ENCODE results near the gene VWA5A. TPM values are rescaled to one million over a fixed set of nuclear protein-coding genes. Genes with fewer than 3 reads are reported as not detected.

VWA5A gene
- polyA plus RNA-seq, 1 of the 3 experiments (the other 2 are of a cell fraction): 7.6 TPM

GRCh38 chr11:124119103-124119502 is 3.9 kb downstream of the VWA5A start:
- Histone ChIP-seq H3K4me3 (ENCODE audit: low read depth in 2 of 2, low read length in 1 of 2) (no peak overlapping the region), H3F3A (replicated peaks; ENCODE audit: insufficient read depth) (no peaks in the 10 kb centered on the region), H3K4me2 (no peak overlapping the region), H3K9me2 (no peaks in the 10 kb centered on the region), H2AFZ (ENCODE audit: low read depth) (no peak overlapping the region), H3K27me3 (ENCODE audit: insufficient read depth) (no peaks in the 10 kb centered on the region), H3K4me1 (ENCODE audit: control insufficient read depth in 1 of 2, insufficient read depth in 2 of 2, low read depth in 1 of 2, low read length in 1 of 2) (peaks cover 6% of the 10 kb centered on the region in 2 experiments; a peak in 3 of 4 replicates), H3K79me2 (ENCODE audit: insufficient read depth) (no peaks in the 10 kb centered on the region), H4K20me1 (ENCODE audit: insufficient read depth) (no peaks in the 10 kb centered on the region), H3K9ac (no peak overlapping the region), H3K9me3 (no peaks in the 10 kb centered on the region), H3K36me3 (replicated peaks in 1 of 2; ENCODE audit: control insufficient read depth in 1 of 2, insufficient read depth in 2 of 2, low read length in 1 of 2) (peaks cover 0 to 16% of the 10 kb centered on the region in 2 experiments), H3K27ac (ENCODE audit: low read depth in 2 of 2, low read length in 1 of 2) (no peak overlapping the region)
- no peak for TF ChIP-seq NFIC (IDR thresholded peaks at IDR 0.05; ENCODE audit: borderline replicate concordance)
- no peak for TF ChIP-seq MEF2A (IDR thresholded peaks at IDR 0.05; ENCODE audit: borderline replicate concordance, low read depth)
- no peak for TF ChIP-seq SIN3A (IDR thresholded peaks at IDR 0.05; ENCODE audit: borderline replicate concordance, low read depth, low read length)
- TF ChIP-seq RCOR1 (IDR thresholded peaks at IDR 0.05; ENCODE audit: low read length): no peak
- TF ChIP-seq, protein P1, sequence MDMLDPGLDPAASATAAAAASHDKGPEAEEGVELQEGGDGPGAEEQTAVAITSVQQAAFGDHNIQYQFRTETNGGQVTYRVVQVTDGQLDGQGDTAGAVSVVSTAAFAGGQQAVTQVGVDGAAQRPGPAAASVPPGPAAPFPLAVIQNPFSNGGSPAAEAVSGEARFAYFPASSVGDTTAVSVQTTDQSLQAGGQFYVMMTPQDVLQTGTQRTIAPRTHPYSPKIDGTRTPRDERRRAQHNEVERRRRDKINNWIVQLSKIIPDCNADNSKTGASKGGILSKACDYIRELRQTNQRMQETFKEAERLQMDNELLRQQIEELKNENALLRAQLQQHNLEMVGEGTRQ (IDR thresholded peaks at IDR 0.05; ENCODE audit: borderline replicate concordance, low read depth, low read length): no peak
- TF ChIP-seq, protein P2, sequence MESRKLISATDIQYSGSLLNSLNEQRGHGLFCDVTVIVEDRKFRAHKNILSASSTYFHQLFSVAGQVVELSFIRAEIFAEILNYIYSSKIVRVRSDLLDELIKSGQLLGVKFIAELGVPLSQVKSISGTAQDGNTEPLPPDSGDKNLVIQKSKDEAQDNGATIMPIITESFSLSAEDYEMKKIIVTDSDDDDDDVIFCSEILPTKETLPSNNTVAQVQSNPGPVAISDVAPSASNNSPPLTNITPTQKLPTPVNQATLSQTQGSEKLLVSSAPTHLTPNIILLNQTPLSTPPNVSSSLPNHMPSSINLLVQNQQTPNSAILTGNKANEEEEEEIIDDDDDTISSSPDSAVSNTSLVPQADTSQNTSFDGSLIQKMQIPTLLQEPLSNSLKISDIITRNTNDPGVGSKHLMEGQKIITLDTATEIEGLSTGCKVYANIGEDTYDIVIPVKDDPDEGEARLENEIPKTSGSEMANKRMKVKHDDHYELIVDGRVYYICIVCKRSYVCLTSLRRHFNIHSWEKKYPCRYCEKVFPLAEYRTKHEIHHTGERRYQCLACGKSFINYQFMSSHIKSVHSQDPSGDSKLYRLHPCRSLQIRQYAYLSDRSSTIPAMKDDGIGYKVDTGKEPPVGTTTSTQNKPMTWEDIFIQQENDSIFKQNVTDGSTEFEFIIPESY (IDR thresholded peaks at IDR 0.05; ENCODE audit: borderline replicate concordance, low read depth): no peak
- TF ChIP-seq GABPA (IDR thresholded peaks at IDR 0.05; ENCODE audit: low read depth): no peak
- no peak for TF ChIP-seq REST (IDR thresholded peaks at IDR 0.05; ENCODE audit: low read depth, low read length)
- no peak for TF ChIP-seq FOXM1 (IDR thresholded peaks at IDR 0.05; ENCODE audit: low read depth)
- TF ChIP-seq RXRA (IDR thresholded peaks at IDR 0.05; ENCODE audit: borderline replicate concordance, low read depth): no peak
- no peak for TF ChIP-seq TCF12 (IDR thresholded peaks at IDR 0.05)
- no peak for TF ChIP-seq ELF1 (IDR thresholded peaks at IDR 0.05)
- no peak for TF ChIP-seq GATA2 (CRISPR knock-in tag; IDR thresholded peaks at IDR 0.05)
- TF ChIP-seq TEAD4 (IDR thresholded peaks at IDR 0.05; ENCODE audit: borderline replicate concordance, insufficient read depth): no peak
- TF ChIP-seq SMC3 (IDR thresholded peaks at IDR 0.05; ENCODE audit: low read depth, low read length): no peak
- 21% methylated on average over 2 of the region's 2 CpGs for WGBS (ENCODE audit: low lambda C conversion rate)
- ChIA-PET CTCF (no interaction called here), POLR2A (no interaction called here)
- no peak for DNase-seq

Data from SK-N-SH (cell line).